Chondrocyte (in vitro differentiated cells): Measurements from ENCODE around the gene RPL9. TPM values are rescaled to one million over a fixed set of nuclear protein-coding genes. Genes with fewer than 3 reads are reported as not detected.

Experiments
- DNase-seq: peaks from one replicate; pipeline ENCODE4 v3.0.0; 2021; ENCODE audit warnings: mixed read lengths, low spot score
- H3K27ac Mint-ChIP-seq: one replicate; pipeline ENCODE4 v1.8.0; 2021; ENCODE audit warnings: mild to moderate bottlenecking, moderate library complexity, mixed read lengths; ENCODE audit not compliant: unreplicated experiment
- H3K27me3 Mint-ChIP-seq: 2 replicates; pipeline ENCODE4 v1.8.0; 2021; ENCODE audit warnings: low read depth, mixed read lengths
- H3K36me3 Mint-ChIP-seq: 2 replicates; pipeline ENCODE4 v1.8.0; 2021; ENCODE audit warnings: low read depth, mixed read lengths
- H3K4me1 Mint-ChIP-seq: 2 replicates; pipeline ENCODE4 v1.8.0; 2021; ENCODE audit warnings: low read depth, mild to moderate bottlenecking, mixed read lengths
- H3K4me3 Mint-ChIP-seq: one replicate; pipeline ENCODE4 v1.8.0; 2021; ENCODE audit warnings: mild to moderate bottlenecking, moderate library complexity, mixed read lengths; ENCODE audit not compliant: unreplicated experiment
- H3K9me3 Mint-ChIP-seq: 2 replicates; pipeline ENCODE4 v1.8.0; 2021; ENCODE audit warnings: low read depth, mixed read lengths
- CTCF ChIP-seq: fragments of 200-600 bp; sonication (generic); IDR thresholded peaks from 2 replicates; pipeline ENCODE4 v1.5.0; 2021; ENCODE audit warnings: antibody characterized with exemption, mild to moderate bottlenecking, moderate library complexity
- total RNA-seq: library from RNA; stranded (reverse); gene quantifications from 3 replicates; pipeline ENCODE4 v1.2.1, GENCODE V29; 2021

RPL9 gene
- total RNA-seq, 1 donor from 2014 or later = 831 TPM

GRCh38 chr4:39446483-39446841 is 12.3 kb downstream of the RPL9 start:
- H3K27ac Mint-ChIP-seq = no peak overlapping the region
- H3K36me3 Mint-ChIP-seq = peaks cover 6% of the 10 kb centered on the region
- H3K4me3 Mint-ChIP-seq = no peak overlapping the region
- H3K4me1 Mint-ChIP-seq = no peaks in the 10 kb centered on the region
- DNase-seq = peak; percentile 87
- no peaks in the 10 kb centered on the region for H3K27me3 Mint-ChIP-seq
- no peaks in the 10 kb centered on the region for H3K9me3 Mint-ChIP-seq
- no peak for TF ChIP-seq CTCF

GRCh38 chr4:39442998-39443397 is 15.7 kb downstream of the RPL9 start:
- DNase-seq = no peak
- H3K36me3 Mint-ChIP-seq = no peaks in the 10 kb centered on the region
- no peak overlapping the region for H3K4me3 Mint-ChIP-seq
- H3K9me3 Mint-ChIP-seq = no peaks in the 10 kb centered on the region
- H3K27ac Mint-ChIP-seq = no peak overlapping the region
- peaks cover 9% of the 10 kb centered on the region for H3K27me3 Mint-ChIP-seq
- TF ChIP-seq CTCF = no peak
- no peaks in the 10 kb centered on the region for H3K4me1 Mint-ChIP-seq

GRCh38 chr4:39441593-39441992 is 17.1 kb downstream of the RPL9 start:
- Mint-ChIP-seq H3K4me3 (no peak overlapping the region), H3K36me3 (no peaks in the 10 kb centered on the region), H3K4me1 (no peaks in the 10 kb centered on the region), H3K27me3 (peaks cover 16% of the 10 kb centered on the region), H3K9me3 (no peaks in the 10 kb centered on the region), H3K27ac (no peak overlapping the region)
- no peak for DNase-seq
- no peak for TF ChIP-seq CTCF

GRCh38 chr4:39435659-39436563 is 22.8 kb downstream of the RPL9 start:
- H3K36me3 Mint-ChIP-seq = no peaks in the 10 kb centered on the region
- peaks cover 16% of the 10 kb centered on the region for H3K27me3 Mint-ChIP-seq
- no peak overlapping the region for H3K4me3 Mint-ChIP-seq
- no peak overlapping the region for H3K27ac Mint-ChIP-seq
- DNase-seq = no peak
- no peaks in the 10 kb centered on the region for H3K4me1 Mint-ChIP-seq
- H3K9me3 Mint-ChIP-seq = no peaks in the 10 kb centered on the region
- TF ChIP-seq CTCF = peak; percentile 71

- no peaks in the 10 kb centered on the region for H3K36me3 Mint-ChIP-seq
- H3K4me3 Mint-ChIP-seq = no peak overlapping the region
Measured at GRCh38 chr4:39433878-39434492, 24.7 kb downstream of the RPL9 start.

More at GRCh38 chr4:39433878-39434492, 24.7 kb downstream of the RPL9 start:
- TF ChIP-seq CTCF = no peak
- DNase-seq = no peak
- Mint-ChIP-seq H3K9me3 (no peaks in the 10 kb centered on the region), H3K27ac (no peak overlapping the region), H3K4me1 (no peaks in the 10 kb centered on the region), H3K27me3 (peaks cover 10% of the 10 kb centered on the region)
